H1 (cell line): Measurements from ENCODE around the gene MBLAC2. TPM values are rescaled to one million over a fixed set of nuclear protein-coding genes. Genes with fewer than 3 reads are reported as not detected.

Source experiments
- CBX5 ChIP-seq: fragments of 300-800, 300-1000 bp; sonication (generic); IDR thresholded peaks from 2 replicates; pipeline ENCODE4 v1.7.1; 2016; ENCODE audit warnings: antibody characterized with exemption, low read length, low read depth
- CBX8 ChIP-seq: fragments of 300-800, 300-1000 bp; sonication (generic); IDR thresholded peaks from 2 replicates; pipeline ENCODE4 v1.7.1; 2016; ENCODE audit warnings: low read depth, low read length, borderline replicate concordance
- CHD1 ChIP-seq: IDR thresholded peaks from 2 replicates; pipeline ENCODE4 v1.6.1; 2012; ENCODE audit warnings: low read depth, low read length, improper control_type of control experiment
- CTBP2 ChIP-seq: IDR thresholded peaks from 2 replicates; pipeline ENCODE4 v1.7.0; 2011; ENCODE audit warnings: borderline replicate concordance, mild to moderate bottlenecking, moderate library complexity, mixed read lengths, low read length; ENCODE audit not compliant: insufficient read depth, insufficient read length
- GABPA ChIP-seq: IDR thresholded peaks from 2 replicates; pipeline ENCODE4 v1.6.1; 2011; ENCODE audit warnings: mild to moderate bottlenecking, low read length, moderate library complexity, borderline replicate concordance; ENCODE audit not compliant: insufficient read depth
- JUN ChIP-seq: IDR thresholded peaks from 2 replicates; pipeline ENCODE4 v1.6.1; 2011; ENCODE audit warnings: low read depth, mild to moderate bottlenecking, improper control_type of control experiment, low read length
- JUND ChIP-seq: IDR thresholded peaks from 2 replicates; pipeline ENCODE4 v1.6.1; 2011; ENCODE audit warnings: mild to moderate bottlenecking, improper control_type of control experiment, low read length
- KDM1A ChIP-seq: fragments of 200-600, 300-600 bp; sonication (generic); IDR thresholded peaks from 2 replicates; pipeline ENCODE4 v1.7.1; 2016; ENCODE audit warnings: mild to moderate bottlenecking, low read length, borderline replicate concordance
- KDM4A ChIP-seq: IDR thresholded peaks from one replicate; pipeline ENCODE4 v1.7.1; 2012; ENCODE audit warnings: low read depth, mild to moderate bottlenecking, moderate library complexity, low read length, inconsistent platforms; ENCODE audit not compliant: severe bottlenecking
- POLR2AphosphoS5 ChIP-seq: IDR thresholded peaks from 2 replicates; pipeline ENCODE4 v1.6.1; 2011; ENCODE audit warnings: low read depth, low read length
- POU5F1 ChIP-seq: IDR thresholded peaks from 2 replicates; pipeline ENCODE4 v1.6.1; 2011; ENCODE audit warnings: low read depth, mild to moderate bottlenecking, low read length, moderate library complexity
- RFX5 ChIP-seq: IDR thresholded peaks from 2 replicates; pipeline ENCODE4 v1.6.1; 2011; ENCODE audit warnings: low read depth, low read length, improper control_type of control experiment, borderline replicate concordance
- RXRA ChIP-seq: IDR thresholded peaks from 2 replicates; pipeline ENCODE4 v1.6.1; 2011; ENCODE audit warnings: low read depth, mild to moderate bottlenecking, low read length, moderate library complexity; ENCODE audit not compliant: insufficient read depth
- SIRT6 ChIP-seq: IDR thresholded peaks from one replicate; pipeline ENCODE4 v1.7.1; 2012; ENCODE audit warnings: low read length, inconsistent platforms
- SP4 ChIP-seq: IDR thresholded peaks from 2 replicates; pipeline ENCODE4 v1.6.1; 2012; ENCODE audit warnings: low read length, inconsistent platforms
- TAF7 ChIP-seq: optimal IDR thresholded peaks from 2 replicates; pipeline ENCODE3; 2011; ENCODE audit warnings: low read depth, mild to moderate bottlenecking, inconsistent platforms, low read length, moderate library complexity, borderline replicate concordance
- polyA plus RNA-seq, 7 experiments: library from polyadenylated mRNA; depleted of rRNA in 3 of 7; stranded (reverse) in 5 of 7; unstranded in 2 of 7; fragments of >200 nt in 5 of 7; fragments of 200-250 nt in 2 of 7; gene quantifications; 1 replicate in 5 of 7; 2 replicates in 1 of 7; 4 replicates in 1 of 7; pipeline versions ENCODE4 v1.2.1 to v1.2.3, GENCODE V29; 2011 to 2013; ENCODE audit warnings: missing spikeins in 2 of 7, mixed read lengths in 2 of 7
- total RNA-seq: library from RNA; stranded (reverse); fragmentation: NEBNext Ultra II Directional; extraction: Animal tissue kit (Norgen Biotek cat#: 25700); gene quantifications from 2 replicates; pipeline ENCODE4 v1.2.1, GENCODE V29; 2021
- TF ChIP-seq, protein P1 (sequence below): IDR thresholded peaks from 2 replicates; pipeline ENCODE4 v1.6.1; 2012; ENCODE audit warnings: inconsistent platforms
- TF ChIP-seq, protein P2 (sequence below): IDR thresholded peaks from 2 replicates; pipeline ENCODE4 v1.6.1; 2012; ENCODE audit warnings: low read length, inconsistent platforms

Gene MBLAC2
- total and polyA plus RNA-seq, 2 of the 8 experiments (the other 6 are each of a cell fraction or from before 2014, with no cell fraction given) = 2.8 to 6.7 TPM

DNA sequence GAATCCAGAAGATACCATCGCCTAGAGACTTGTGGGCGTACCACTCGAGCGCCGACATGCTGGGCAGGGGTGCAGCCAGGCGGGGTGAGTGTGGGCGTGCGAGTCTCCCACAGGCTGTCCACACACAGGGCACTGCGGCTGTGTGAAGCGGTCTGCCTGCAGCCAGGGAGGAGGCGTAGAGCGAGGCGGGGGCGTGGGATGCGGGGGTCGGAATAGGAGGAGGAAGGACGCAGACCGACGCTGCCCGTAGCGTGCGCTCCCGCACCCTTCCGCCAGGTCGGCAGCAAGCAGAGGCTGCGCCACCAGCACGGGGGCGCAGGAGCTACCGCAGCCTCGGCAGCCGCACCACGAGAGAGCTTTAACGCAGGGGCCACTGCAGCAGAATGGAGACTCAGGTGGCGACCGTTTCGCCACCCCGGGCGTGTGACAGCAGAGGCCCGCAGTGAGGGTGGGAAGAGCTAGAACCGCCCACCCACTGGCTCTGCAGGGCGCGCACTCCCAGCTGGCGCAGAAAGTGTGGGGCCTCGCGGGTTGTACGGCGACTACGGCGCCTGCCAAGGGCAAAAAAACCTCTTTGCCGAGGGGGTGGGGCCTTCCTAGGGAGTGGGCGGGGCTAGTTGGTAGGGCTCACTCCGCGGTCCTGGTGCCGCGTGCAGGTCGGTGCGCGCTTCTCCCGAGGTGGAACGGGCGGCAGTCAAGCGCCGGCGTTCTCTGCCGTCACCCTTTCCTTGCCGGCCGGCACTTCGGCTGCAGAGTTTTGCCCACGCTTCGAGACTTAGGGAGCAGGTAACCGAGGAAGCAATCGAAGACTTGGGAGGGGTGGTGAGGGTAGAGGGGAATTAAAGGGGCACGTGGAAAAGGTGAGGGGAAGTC is at the start of gene MBLAC2, which contains the start of gene POLR3G (continued):
- TF ChIP-seq, protein P1, sequence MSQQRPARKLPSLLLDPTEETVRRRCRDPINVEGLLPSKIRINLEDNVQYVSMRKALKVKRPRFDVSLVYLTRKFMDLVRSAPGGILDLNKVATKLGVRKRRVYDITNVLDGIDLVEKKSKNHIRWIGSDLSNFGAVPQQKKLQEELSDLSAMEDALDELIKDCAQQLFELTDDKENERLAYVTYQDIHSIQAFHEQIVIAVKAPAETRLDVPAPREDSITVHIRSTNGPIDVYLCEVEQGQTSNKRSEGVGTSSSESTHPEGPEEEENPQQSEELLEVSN = peak; percentile 88
- peak; percentile 84 for TF ChIP-seq TAF7
- 0 out of 2 replicates have a peak, but pooled peaks have one; percentile 32 for TF ChIP-seq SP4
- TF ChIP-seq KDM4A = peak; percentile 98
- peak; percentile 78 for TF ChIP-seq POLR2AphosphoS5
- no peak for TF ChIP-seq RFX5
- TF ChIP-seq CTBP2 = no peak
- TF ChIP-seq SIRT6 = no peak
- no peak for TF ChIP-seq GABPA
- TF ChIP-seq POU5F1 = no peak
- TF ChIP-seq CBX5 = no peak
- TF ChIP-seq, protein P2, sequence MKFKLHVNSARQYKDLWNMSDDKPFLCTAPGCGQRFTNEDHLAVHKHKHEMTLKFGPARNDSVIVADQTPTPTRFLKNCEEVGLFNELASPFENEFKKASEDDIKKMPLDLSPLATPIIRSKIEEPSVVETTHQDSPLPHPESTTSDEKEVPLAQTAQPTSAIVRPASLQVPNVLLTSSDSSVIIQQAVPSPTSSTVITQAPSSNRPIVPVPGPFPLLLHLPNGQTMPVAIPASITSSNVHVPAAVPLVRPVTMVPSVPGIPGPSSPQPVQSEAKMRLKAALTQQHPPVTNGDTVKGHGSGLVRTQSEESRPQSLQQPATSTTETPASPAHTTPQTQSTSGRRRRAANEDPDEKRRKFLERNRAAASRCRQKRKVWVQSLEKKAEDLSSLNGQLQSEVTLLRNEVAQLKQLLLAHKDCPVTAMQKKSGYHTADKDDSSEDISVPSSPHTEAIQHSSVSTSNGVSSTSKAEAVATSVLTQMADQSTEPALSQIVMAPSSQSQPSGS = no peak
- TF ChIP-seq RXRA = no peak
- TF ChIP-seq KDM1A = peak; percentile 74
- no peak for TF ChIP-seq JUND
- TF ChIP-seq CBX8 = no peak
- TF ChIP-seq CHD1 = no peak
- no peak for TF ChIP-seq JUN
